Upper lobe of right lung (tissue), 1 donor: ENCODE measurements around the gene IL4I1. TPM values are rescaled to one million over a fixed set of nuclear protein-coding genes. Genes with fewer than 3 reads are reported as not detected.

Experiments used
- ATAC-seq: fragments of 200-7000 bp; cut with Tn5 transposase; one replicate; pipeline ENCODE4 v1.9.1; 2020; ENCODE audit warnings: mild to moderate bottlenecking, moderate library complexity
- DNase-seq: peaks from one replicate; pipeline ENCODE4 v3.0.0-alpha.2; 2020
- H3K27ac ChIP-seq: fragments of 200-600 bp; one replicate; pipeline ENCODE4 v1.8.0; 2022
- H3K27me3 ChIP-seq: fragments of 200-600 bp; one replicate; pipeline ENCODE4 v1.8.0; 2022; ENCODE audit warnings: mild to moderate bottlenecking
- H3K36me3 ChIP-seq: fragments of 200-600 bp; one replicate; pipeline ENCODE4 v1.8.0; 2022
- H3K4me1 ChIP-seq: fragments of 200-600 bp; one replicate; pipeline ENCODE4 v1.8.0; 2022
- H3K4me3 ChIP-seq: fragments of 200-600 bp; one replicate; pipeline ENCODE4 v1.8.0; 2022; ENCODE audit warnings: mild to moderate bottlenecking
- H3K9me3 ChIP-seq: fragments of 200-600 bp; one replicate; pipeline ENCODE4 v1.8.0; 2022
- CTCF ChIP-seq: fragments of 200-600 bp; IDR thresholded peaks from one replicate; pipeline ENCODE4 v1.8.0; 2022; ENCODE audit warnings: antibody characterized with exemption
- intact Hi-C: fragments of 100-400 bp; cut with DNase I; formaldehyde crosslinking; loops from one replicate; pipeline ENCODE4 v1.11.0; 2022
- total RNA-seq: library from RNA; stranded (reverse); fragmentation: NEBNext Ultra II Directional; extraction: Animal tissue kit (Norgen Biotek cat#: 25700); gene quantifications from one replicate; pipeline ENCODE4 v1.2.1, GENCODE V29; 2021
- donor health status: DM: no; HTN: yes; CAD: no; lungs with severe emphysema.

The IL4I1 gene
- total RNA-seq, 1 donor from 2014 or later: 1.8 TPM

DNA sequence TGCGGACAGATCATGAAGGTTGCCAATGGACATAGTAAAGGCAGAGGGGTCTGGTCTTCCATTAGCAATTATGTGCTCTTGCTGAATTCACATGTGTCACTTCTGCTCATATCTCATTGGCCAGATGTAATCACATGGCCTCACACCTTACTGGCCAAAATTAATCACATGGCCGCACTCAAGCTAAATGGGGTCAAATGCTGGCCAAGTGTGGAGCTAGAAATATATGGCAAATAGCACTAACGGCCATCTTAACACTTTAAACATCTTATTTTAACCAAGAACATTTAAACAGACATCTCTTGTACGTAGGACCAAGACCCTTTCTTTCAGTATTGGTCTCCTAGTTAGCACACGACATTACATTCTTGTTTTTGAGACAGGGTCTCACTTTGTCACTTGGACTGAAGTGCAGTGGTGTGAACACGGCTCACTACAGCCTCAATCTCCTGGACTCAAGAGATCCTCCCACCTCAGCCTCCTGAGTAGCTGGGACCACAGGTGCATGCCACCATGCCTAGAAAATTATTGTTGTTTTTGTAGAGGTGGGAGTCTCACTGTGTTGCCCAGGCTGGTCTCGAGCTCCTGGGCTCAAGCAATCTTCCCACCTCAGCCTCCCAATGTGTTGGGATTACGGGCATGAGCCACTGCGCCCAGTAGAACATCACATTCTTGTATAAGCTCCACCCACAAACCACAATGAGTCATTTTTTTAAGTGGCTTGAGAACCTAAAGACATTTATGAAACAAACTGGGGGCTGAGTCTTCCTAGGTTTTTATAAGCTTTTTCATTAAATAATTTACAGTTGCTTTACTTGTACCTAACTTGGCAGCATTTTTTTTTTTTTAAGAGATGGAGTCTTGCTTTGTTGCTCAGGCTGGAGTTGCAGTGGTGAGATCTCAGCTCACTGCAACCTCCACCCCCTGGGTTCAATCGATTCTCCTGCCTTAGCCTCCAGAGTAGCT, 48.7 kb downstream of the IL4I1 start:
- Histone ChIP-seq H3K36me3 (no peaks in the 10 kb centered on the region), H3K27ac (no peak overlapping the region), H3K27me3 (no peaks in the 10 kb centered on the region), H3K4me1 (peaks cover 27% of the 10 kb centered on the region), H3K9me3 (peaks cover 4% of the 10 kb centered on the region), H3K4me3 (no peak overlapping the region)
- ATAC-seq (no peak), DNase-seq (no peak)
- TF ChIP-seq CTCF: no peak
- intact Hi-C loops: no loop called here

DNA sequence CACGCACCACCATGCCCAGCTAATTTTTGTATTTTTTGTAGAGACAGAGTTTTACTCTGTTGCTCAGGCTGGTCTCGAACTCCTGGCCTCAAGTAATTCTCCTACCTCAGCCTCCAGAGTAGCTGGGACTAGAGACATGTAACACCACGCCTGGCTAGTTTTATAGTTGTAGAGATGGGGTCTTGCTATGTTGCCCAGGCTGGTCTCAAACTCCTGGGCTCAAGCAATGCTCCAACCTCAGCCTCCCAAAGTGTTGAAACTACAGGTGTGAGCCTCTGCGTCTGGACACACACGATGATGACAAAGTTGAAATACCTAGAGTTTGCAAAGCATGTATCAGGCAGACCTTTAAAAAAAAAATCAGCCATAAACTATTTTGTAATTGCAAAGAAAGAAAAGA, 50.3 kb downstream of the IL4I1 start:
- no peaks in the 10 kb centered on the region for H3K27me3 ChIP-seq
- DNase-seq (no peak), ATAC-seq (no peak)
- intact Hi-C loops: no loop called here
- H3K36me3 ChIP-seq: no peaks in the 10 kb centered on the region
- TF ChIP-seq CTCF: no peak
- peaks cover 15% of the 10 kb centered on the region for H3K4me1 ChIP-seq
- H3K9me3 ChIP-seq: peaks cover 4% of the 10 kb centered on the region
- no peak overlapping the region for H3K27ac ChIP-seq
- no peak overlapping the region for H3K4me3 ChIP-seq

- DNase-seq (no peak), ATAC-seq (no peak)
- intact Hi-C loops: no loop called here
- peaks cover 15% of the 10 kb centered on the region for H3K4me1 ChIP-seq
- H3K27me3 ChIP-seq: no peaks in the 10 kb centered on the region
- TF ChIP-seq CTCF: no peak
- no peak overlapping the region for H3K27ac ChIP-seq
- no peaks in the 10 kb centered on the region for H3K36me3 ChIP-seq
- H3K4me3 ChIP-seq: no peak overlapping the region
- peaks cover 4% of the 10 kb centered on the region for H3K9me3 ChIP-seq
These were observed 51.3 kb downstream of the IL4I1 start for GRCh38 chr19:49845414-49845813.

DNA sequence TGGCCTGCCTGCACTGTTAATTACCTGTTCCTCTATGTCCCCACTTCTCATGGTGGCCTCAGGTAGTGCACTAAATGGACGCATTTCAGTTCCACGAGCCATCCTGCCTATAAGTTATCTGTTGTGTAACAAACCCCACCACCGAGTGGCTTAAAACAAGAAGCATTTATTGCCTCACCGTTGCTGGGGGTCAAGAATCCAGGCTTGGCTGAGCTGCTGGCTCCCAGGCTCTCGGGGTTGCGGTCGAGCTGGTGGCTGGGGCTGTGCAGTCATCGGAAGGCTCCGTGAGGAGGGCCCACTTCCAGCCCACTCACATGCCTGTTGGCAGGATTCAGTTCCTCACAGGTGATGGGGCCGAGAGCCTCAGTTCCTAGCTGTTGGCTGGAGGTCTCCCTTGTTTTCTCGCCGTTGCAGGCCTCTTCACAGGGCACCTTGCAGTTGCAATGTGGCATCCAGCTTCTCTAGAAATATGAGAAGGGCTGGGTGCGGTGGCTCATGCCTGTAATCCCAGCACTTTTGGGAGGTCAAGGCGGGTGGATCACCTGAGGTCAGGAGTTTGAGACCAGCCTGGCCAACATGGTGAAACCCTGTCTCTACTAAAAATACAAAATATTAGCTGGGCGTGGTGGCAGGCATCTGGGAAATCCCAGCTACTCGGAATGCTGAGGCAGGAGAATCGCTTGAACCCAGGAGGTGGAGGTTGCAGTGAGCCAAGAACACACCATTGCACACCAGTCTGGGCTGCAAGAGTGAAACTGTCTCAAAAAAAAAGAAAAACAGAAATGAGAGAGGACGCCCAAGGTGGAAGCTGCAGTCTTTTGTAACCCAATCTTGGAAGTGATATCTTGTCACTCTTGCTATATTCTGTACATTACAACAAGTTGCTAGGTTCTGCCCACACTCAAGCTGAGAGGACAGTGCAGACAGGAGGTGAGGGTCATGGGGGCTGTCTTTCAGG, 52.3 kb downstream of the IL4I1 start:
- H3K27ac ChIP-seq: no peak overlapping the region
- no peak for DNase-seq
- intact Hi-C loops: no loop called here
- TF ChIP-seq CTCF: no peak
- ATAC-seq: no peak
- no peaks in the 10 kb centered on the region for H3K27me3 ChIP-seq
- peaks cover 10% of the 10 kb centered on the region for H3K4me1 ChIP-seq
- H3K4me3 ChIP-seq: no peak overlapping the region
- peaks cover 2% of the 10 kb centered on the region for H3K36me3 ChIP-seq
- peaks cover 4% of the 10 kb centered on the region for H3K9me3 ChIP-seq

DNA sequence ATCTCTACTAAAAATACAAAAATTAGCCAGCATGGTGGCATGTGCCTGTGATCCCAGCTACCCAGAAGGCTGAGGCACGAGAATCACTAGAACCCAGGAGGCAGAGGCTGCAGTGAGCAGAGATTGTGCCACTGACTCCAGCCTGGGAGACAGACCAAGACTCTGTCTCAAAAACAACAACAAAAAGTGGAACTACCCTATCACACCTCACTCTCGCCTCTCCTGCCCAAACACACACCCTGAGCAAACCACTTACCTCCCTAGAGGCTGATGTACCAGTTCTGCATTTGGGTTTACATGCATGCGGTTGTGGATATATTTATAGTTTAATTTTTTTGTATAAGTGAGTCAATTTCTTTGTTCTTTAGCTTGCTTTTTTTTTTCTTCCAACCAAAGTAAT, 53.4 kb downstream of the IL4I1 start:
- intact Hi-C loops: no loop called here
- H3K36me3 ChIP-seq: peaks cover 10% of the 10 kb centered on the region
- DNase-seq (no peak), ATAC-seq (no peak)
- no peaks in the 10 kb centered on the region for H3K9me3 ChIP-seq
- no peak overlapping the region for H3K4me3 ChIP-seq
- no peak overlapping the region for H3K27ac ChIP-seq
- H3K4me1 ChIP-seq: peaks cover 3% of the 10 kb centered on the region
- H3K27me3 ChIP-seq: no peaks in the 10 kb centered on the region
- TF ChIP-seq CTCF: no peak
